Measurements from ENCODE around the gene ZNF665. TPM values are rescaled to one million over a fixed set of nuclear protein-coding genes. Genes with fewer than 3 reads are reported as not detected.
"Not testable (repeated sequence)": the region's sequence is repeated elsewhere in the genome, so short reads cannot be mapped to it uniquely, and the experiment has no call there.

ZNF665 gene
- total RNA-seq (2014; rRNA removed; shearing (Covaris generic)), result 1.1 and 8.2 TPM in 2 replicates

- DNase-seq (ENCODE audit: low read depth), result peak; percentile 84
Observed at GRCh38 chr19:53192771-53193534, at the start of gene ZNF665. Gene ZNF665, minus strand, starts transcription at chr19:53193358. Its CDS starts 10,460 bp downstream, at chr19:53182898.

GRCh38 chr19:53237114-53237777 is 44.1 kb upstream of the ZNF665 start:
- no peak for DNase-seq (ENCODE audit: low read depth)

GRCh38 chr19:53224606-53225005 is 31.4 kb upstream of the ZNF665 start:
- DNase-seq (ENCODE audit: low read depth), result no peak

- not testable (repeated sequence) for DNase-seq (ENCODE audit: low read depth)
Observed at GRCh38 chr19:53222716-53223115, 29.6 kb upstream of the ZNF665 start.

- no peak for DNase-seq (ENCODE audit: low read depth)
Observed at GRCh38 chr19:53212703-53213320, 19.7 kb upstream of the ZNF665 start.

- not testable (repeated sequence) for DNase-seq (ENCODE audit: low read depth)
Observed at GRCh38 chr19:53211554-53211953, 18.4 kb upstream of the ZNF665 start.

- peak; percentile 71 for DNase-seq (ENCODE audit: low read depth)
Observed at GRCh38 chr19:53196777-53197396, 3.7 kb upstream of the ZNF665 start.

GRCh38 chr19:53195265-53195903 is 2.2 kb upstream of the ZNF665 start:
- DNase-seq (ENCODE audit: low read depth), result peak; percentile 74

GRCh38 chr19:53193535-53194222 is 521 bp upstream of the ZNF665 start:
- no peak for DNase-seq (ENCODE audit: low read depth)

- DNase-seq (ENCODE audit: low read depth), result no peak
Observed at GRCh38 chr19:53190253-53190652, 2.9 kb downstream of the ZNF665 start.

- DNase-seq (ENCODE audit: low read depth), result not testable (repeated sequence)
Observed at GRCh38 chr19:53189691-53190198, 3.4 kb downstream of the ZNF665 start.

GRCh38 chr19:53185155-53185882 is 7.8 kb downstream of the ZNF665 start:
- not testable (repeated sequence) for DNase-seq (ENCODE audit: low read depth)

GRCh38 chr19:53183146-53183764 is 9.9 kb downstream of the ZNF665 start:
- peak; percentile 80 for DNase-seq (ENCODE audit: low read depth)

GRCh38 chr19:53182202-53182601 is 11.0 kb downstream of the ZNF665 start:
- peak; percentile 89 for DNase-seq (ENCODE audit: low read depth)

GRCh38 chr19:53177986-53178385 is 15.2 kb downstream of the ZNF665 start:
- no peak for DNase-seq (ENCODE audit: low read depth)

- DNase-seq (ENCODE audit: low read depth), result peak; percentile 23
Observed at GRCh38 chr19:53172889-53173288, 20.3 kb downstream of the ZNF665 start.

GRCh38 chr19:53165691-53166091 is 27.5 kb downstream of the ZNF665 start:
- no peak for DNase-seq (ENCODE audit: low read depth)

GRCh38 chr19:53161123-53161522 is 32.0 kb downstream of the ZNF665 start:
- DNase-seq (ENCODE audit: low read depth), result no peak

- no peak for DNase-seq (ENCODE audit: low read depth)
Observed at GRCh38 chr19:53160350-53160749, 32.8 kb downstream of the ZNF665 start.
